GM19324 (cell line): Measurements from ENCODE around the gene WDR88.

ENCODE experiments used
- ATAC-seq: cut with Tn5 transposase; IDR thresholded peaks from one replicate; pipeline ENCODE4 v1.9.1; 2021; ENCODE audit warnings: mild to moderate bottlenecking, moderate library complexity; ENCODE audit not compliant: unreplicated experiment, low FRiP score

The WDR88 gene, protein sequence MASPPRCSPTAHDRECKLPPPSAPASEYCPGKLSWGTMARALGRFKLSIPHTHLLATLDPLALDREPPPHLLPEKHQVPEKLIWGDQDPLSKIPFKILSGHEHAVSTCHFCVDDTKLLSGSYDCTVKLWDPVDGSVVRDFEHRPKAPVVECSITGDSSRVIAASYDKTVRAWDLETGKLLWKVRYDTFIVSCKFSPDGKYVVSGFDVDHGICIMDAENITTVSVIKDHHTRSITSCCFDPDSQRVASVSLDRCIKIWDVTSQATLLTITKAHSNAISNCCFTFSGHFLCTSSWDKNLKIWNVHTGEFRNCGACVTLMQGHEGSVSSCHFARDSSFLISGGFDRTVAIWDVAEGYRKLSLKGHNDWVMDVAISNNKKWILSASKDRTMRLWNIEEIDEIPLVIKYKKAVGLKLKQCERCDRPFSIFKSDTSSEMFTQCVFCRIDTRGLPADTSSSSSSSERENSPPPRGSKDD

GRCh38 chr19:33132021-33132420, at the start of gene WDR88:
TSS of gene WDR88 (plus strand) at chr19:33132114. CDS start at chr19:33132170, 56 bp downstream.
- ATAC-seq: no peak

- no peak for ATAC-seq
These were observed 46.3 kb upstream of the WDR88 start for GRCh38 chr19:33085570-33086128.

DNA sequence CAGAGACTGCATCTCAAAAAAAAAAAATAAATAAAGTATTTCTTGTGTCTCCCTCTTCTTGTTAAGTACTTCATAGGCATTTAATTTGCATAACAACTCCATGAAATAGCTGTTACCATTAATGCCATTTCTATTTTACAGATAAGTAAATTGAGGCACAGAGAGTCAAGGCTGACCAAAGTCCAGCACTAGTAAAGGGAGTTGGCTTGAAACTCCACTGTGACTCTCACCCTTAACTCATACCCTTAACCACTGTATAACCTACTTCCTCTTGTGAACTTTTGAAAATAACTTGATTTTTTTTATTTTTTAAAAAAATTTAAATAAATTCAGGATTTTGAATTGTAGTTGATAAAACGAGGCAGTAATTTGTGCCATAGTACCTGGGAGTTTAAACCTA, 45.0 kb upstream of the WDR88 start:
- no peak for ATAC-seq

GRCh38 chr19:33089010-33089409, 42.9 kb upstream of the WDR88 start:
- ATAC-seq: no peak

- ATAC-seq: no peak
These were observed 41.7 kb upstream of the WDR88 start for GRCh38 chr19:33090179-33090578.

DNA sequence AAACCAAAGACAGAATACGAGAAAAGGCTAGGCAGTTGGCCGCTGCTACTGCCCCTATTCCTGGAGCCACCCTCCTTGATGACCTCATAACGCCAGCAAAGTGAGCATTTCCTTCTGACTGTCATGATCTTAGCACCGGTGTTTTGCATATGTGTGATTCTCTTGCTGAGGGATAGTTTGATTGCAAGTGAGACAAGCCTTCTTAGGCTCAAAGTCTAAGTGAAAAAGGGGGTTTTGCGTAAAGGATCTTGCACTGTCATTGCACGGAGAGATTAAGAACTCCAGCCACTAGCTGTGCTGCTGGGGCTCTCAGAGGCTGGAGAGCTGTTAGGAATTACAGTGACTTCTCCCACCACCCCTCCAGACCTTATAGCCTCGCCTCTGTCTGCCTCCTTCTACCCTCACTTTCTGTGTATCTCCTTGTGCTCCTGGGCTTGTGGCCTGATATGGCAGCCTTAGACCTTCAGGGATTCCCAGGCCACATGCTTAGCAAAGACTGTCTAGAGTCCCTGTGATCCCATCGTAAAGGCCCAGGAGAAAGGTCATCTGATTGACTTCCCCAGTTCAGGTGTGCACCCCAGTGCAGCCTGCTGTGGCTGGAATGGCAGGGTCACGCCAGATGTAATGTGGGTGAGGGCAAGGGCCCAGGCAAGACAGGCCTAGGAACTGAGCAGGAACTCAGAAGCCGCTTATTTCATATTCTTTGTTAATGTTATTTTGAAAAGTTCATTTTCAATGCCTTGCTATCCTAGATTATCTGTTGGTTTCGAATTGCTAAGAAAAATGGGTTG, 38.3 kb upstream of the WDR88 start:
- no peak for ATAC-seq

DNA sequence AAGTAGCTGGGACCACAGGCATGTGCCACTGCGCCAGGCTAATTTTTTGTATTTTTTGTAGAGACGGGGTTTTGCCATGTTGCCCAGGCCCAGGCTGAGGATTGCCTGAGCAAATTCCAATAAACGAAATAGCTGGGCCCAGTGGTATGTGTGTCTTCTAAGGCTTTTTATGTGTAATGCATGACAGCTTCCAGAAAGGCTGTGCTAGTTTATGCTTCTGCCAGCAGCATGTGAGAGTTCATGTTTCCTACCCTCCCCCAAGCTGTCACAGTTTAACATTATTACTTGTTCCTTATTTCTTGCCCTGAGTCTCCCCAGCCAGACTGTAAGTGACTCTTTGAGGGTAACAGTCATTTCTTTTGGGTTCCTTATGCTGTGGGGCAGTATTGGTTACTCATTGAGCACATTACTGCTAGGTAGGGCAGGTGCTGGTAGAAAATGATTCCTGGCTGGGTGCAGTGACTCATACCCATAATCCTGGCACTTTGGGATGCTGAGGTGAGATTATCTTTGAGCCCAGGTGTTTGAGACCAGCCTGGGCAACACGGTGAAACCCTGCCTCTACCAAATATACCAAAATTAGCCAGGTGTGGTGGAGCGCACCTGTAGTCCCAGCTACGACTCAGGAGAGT, 37.4 kb upstream of the WDR88 start:
- ATAC-seq: no peak

DNA sequence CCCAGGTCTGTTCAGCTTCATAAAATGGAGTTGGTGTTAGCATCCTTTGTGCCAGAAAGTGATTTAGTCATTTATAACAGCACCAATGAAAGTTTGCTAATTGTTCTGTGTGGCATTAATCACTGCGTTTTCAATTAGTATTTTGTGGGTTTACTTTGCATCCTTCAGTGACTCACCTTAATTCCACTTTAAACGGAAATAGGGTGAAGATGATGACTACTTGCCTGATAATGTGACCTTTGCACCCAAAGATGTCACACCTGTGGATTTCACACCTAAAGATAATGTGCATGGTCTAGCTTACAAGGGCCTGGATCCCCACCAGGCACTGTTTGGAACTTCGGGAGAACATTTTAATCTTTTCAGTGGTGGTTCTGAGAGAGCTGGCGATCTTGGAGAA, 35.9 kb upstream of the WDR88 start:
- ATAC-seq: no peak

DNA sequence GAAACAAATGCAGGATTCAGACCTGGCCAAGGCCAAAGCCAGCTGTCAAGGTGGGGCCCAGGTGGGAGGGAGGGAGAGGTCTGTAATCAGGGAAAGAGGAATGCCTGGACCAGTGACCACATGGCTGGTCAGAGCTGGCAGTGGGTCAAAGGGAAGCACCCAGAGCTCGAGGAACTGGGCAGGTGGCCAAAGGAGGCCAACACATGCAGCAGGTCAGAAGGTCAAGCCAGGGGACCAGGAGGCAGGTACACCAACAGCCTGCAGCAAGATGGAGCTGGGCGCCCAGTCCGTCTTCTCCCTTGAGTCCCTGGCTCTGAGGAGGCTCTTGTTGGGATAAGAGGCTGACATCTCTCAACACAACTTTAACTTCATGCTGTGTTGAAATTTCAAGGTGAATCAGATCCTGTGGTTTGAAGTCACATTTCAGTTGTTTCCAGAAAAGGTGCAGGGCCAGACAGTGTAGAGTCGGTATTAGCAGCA, 33.8 kb upstream of the WDR88 start:
- ATAC-seq: no peak

GRCh38 chr19:33100894-33101644, 30.8 kb upstream of the WDR88 start:
- no peak for ATAC-seq

DNA sequence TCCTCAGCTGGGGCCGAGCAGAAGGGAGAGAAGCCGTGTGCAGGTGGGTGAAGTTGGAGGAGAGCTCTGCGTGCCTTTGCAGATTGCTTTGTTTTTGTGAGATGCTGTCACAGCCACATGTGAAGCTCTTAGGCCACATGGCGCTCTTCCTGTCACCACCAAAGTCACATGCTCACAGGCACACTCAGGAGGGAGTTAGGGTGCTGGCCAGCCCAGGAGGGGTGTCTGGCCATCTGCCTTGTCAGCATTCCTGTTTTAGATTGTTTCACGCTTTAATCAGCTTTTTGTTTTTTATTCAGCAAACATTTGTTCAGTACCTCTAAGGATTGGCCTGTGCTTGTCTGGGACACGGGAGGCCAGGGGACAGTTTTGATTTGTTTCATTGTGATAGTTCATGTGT, 29.0 kb upstream of the WDR88 start:
- no peak for ATAC-seq

DNA sequence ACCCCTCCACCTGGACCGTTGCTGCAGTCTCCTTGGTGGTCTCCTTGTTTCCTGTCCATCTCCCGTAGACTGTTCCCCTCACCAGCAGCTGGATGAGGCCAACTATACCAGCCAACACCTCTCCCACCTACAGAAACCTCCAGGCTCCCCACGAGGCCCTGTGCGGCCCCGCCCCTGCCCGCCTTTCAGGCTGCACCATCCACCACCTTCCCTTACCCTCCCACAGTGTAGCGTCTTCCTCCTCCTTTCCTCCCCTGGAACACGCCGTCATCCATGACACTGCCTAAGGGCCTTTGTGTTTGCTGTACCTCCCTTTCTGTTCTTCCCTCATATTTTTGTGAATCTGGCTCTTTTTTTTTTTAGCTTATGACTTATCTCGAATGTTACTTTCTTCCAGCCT, 23.8 kb upstream of the WDR88 start:
- no peak for ATAC-seq

GRCh38 chr19:33110137-33110910, 21.6 kb upstream of the WDR88 start:
- no peak for ATAC-seq

DNA sequence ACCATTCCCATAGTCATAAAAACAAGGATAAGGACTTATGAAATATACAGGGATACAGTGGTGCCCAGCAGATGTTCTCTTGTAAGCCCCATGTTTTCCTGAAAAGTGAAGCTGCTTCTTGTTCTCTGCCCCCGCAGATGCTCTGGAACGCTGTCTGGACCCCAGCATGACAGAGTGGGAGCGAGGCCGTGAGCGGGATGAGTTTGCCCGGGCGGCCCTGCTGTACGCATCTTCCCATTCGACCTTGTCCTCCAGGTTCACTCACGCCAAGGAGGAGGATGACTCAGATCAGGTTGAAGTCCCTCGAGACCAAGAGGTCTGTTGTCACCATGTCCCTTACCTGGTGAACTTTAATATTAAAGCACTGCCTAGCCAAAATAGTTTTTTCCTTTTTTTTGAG, 20.3 kb upstream of the WDR88 start:
- no peak for ATAC-seq

GRCh38 chr19:33114312-33114711, 17.6 kb upstream of the WDR88 start:
- no peak for ATAC-seq

- ATAC-seq: no peak
These were observed 14.4 kb upstream of the WDR88 start for GRCh38 chr19:33117501-33117900.

- no peak for ATAC-seq
These were observed 13.3 kb upstream of the WDR88 start for GRCh38 chr19:33118643-33119042.

DNA sequence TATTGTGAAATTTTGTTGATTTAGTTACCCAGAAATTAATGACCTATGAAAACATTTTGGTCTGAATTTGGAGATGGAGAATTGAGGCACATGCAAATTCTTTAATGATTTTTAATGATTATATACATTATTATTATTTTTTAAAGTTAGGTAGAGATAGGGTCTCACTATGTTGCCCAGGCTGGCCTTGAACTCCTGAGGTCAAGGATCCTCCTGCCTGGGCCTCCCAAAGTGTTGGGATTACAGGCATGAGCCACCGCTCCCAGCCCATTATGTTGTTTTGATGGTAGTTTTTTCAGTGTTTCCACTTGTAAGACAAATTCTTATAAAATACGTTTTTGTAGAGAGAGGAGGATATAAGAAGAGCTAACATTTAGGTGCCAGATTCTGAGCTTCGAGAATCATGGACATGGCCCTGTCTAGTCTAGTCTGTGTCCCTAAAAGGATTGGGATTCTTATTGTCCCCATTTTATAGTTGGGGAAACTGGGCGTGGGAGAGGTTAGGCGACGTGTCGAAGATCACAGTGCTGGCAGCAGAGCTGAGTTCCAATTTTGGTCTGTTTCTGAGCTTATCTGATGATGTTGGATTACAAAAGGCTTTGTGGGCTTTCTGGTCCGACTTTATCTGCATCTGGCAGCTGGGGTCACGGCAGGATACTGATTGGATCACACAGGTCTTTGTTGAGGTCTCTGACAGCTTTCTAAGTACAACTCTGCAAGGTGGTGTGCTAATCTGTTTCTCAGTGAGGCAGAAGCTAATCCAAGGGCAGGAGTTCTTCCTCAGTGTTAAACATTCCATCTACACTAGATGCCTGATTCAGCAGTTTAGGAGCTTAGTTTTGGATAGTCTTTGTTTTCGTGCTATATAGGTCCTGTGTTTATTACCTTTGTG, 7.5 kb upstream of the WDR88 start:
- ATAC-seq: no peak
